ENCODE results near the gene PTCD3.

Gene PTCD3

DNA sequence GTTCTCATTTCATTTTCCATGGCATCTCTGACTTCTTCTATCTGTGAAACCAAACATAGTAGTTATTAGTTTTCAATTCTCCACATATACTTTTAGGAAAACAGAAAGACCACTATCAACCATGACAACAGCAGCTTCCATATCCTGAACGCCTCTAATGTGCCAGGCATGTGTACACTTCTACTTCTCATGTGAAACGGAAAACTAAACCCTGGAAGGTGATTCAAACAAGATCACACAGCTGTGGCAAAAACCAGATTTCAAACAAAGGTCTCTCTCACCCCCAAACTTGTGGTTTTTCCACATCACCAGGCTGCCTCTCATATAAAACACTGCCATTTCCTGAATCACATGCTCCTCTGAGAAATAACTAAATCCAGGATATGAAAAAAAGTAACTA lies 41.8 kb downstream of the PTCD3 start:
- no peak for FAIRE-seq

DNA sequence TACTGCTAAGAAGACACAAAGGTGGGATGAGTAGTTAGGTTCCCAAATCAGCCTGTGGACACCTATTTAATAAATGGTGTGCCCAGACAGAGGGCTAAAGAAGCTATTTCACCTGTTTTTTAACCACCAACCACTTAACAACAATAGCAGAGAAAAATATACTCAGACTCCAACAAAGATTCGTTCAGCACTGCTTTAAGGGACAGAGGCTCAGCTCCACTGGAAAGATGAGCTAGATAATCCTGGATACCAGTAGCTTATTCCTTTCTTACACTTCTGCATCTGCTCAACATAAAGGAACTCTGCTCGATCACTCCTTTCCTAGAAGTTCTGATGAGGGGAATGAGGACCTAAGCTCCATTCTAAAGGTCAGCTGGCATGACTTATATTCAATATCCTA lies 44.5 kb downstream of the PTCD3 start:
- FAIRE-seq: no peak

DNA sequence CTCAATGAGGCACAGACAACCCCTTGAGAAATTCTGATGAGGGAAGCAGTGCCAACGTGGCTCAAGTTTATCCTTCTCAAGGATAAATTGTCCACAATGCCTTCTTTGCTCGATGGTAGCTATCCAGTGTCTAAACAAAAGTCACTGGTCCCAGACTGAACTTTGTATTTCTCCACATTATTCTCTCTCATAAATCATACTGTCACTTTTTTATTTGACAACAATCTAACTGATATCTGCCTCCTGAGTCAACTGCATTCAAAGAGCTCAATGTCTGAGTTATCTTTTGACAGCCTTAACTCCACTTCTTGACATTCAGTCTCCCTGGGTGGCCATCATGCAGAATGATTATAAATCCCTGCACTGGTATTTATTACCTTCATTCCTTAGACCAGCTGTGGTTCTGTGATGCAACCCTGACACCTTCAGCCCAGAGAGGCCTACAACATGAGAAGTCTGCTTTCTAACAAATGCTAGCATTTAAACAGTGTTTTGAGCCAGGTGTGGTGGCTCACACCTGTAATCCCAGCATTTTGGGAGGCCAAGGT lies 51.0 kb downstream of the PTCD3 start:
- FAIRE-seq: no peak

DNA sequence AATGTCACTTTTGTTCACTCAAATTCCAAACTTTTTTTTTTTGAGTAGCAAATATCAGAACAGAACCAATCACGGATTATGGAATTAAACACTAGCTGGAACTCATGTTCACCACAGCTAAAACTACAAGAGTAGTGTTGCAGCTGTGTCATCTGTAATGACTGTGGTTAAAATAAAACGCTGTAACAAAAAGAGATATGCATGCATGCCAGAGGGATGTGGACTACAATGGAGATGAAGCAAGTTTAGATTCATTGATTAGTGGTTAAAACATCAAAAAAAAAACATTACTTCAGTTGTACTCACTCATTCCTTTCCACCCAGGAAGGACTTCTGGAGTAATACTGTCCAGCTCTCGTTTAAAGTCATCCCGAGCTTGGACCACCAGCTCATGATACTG lies 52.3 kb downstream of the PTCD3 start:
- FAIRE-seq: no peak

DNA sequence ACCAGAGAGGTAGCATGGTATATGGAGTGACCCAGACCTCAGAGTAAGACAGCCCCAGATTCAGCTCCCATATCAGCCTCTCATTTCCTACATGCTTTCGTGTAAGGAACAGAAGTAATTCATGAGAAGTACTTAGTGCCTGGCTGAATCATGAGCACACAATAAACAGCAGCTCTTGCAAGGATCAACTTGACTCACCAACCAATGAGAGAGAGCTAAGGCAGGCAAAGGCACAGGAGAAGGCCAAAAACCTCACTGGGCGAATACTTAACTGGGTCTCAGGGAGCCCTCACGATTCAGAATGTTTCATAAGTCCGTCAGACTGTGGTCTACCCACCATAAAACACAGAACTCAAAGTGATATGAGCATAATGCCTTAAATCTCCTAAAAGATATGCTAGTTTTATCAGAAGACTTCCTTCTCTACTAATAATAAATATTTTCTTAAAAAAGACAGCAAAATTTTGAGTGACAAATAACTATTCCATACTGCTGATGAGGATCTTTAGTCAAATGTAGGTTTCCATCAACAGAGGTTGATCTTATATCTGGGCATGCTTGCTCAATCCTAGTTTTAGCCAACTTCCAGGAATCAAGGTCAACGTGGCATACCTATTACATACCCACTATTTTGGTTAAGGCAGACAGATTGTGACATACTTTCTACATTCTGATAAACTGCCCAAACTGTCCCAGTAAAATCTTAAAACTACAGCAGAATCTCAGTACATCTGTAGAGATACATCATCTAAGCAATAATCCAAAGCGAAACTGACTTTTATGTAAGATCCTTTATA lies 54.3 kb downstream of the PTCD3 start:
- no peak for FAIRE-seq

DNA sequence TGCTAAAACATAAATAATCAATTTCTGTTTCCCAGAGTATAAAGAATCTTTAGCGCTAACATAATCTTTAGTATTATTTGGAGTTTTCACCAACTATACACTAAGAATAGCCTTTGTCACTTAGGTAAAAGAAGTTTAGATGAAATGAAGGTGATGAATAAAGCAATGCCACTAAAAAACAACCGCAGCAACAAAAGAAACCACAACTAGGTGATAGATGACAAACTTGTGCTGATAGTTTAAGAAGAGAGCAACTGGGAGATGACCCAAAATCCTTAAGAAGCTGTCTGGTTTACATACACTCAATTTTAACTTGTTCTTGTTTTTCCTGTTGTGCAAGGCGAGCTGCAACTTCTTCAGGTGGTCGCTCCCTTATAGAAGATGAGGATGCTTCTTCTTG lies 64.4 kb downstream of the PTCD3 start:
- FAIRE-seq: no peak

DNA sequence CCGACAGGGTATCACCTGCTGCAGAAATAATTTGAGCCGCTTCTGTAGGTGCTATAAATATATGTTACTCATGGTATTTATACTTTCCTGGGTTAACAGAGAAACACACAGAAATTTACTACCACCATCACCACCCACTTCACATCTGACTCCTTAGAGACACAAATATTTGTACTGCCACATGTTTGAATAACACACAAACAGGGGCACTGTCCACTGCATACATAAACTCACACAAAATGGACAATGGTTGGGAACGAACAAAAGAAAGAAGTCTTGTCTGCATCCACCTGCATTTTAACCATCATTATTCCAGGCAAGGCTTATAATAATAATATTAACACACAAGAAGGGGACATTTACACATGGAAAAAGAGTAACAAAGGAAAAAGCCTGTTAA lies 65.3 kb downstream of the PTCD3 start:
- FAIRE-seq: no peak

DNA sequence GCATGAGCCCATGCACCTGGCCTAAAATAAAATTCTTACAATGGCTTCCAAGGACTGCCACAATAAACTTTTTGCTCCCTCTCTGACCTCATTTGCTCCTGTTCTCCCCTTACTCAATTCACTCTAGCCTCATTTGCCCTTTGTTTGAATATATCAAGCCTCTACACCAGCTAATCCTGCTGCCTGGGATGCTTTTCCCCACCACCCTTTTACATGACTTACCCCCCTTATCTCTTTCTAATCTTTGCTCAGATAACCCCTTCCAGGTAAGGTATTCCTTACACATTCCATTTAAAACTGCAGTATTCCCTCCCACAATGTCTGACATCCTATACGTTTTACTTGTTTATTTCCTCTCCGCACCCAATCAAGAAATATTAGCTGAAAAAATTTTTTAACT lies 66.6 kb downstream of the PTCD3 start:
- FAIRE-seq: no peak

DNA sequence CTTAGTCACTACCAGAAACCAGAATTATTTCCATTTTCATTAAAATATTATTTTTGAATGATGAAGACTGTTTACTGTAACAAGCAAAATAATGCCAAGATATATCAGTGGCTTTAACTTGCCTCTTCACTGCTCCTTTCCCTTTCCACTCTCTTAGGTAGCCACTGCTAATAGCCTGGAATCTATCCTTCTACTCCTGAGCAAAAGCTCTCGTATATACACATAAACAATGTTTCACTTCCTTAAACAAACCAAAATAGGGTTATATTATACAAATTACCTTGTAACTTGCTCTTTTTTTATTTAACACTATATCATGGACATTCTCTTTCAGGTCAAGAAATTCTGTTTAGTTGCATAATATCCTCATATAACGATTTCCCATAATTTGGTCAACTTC lies 68.4 kb downstream of the PTCD3 start:
- no peak for FAIRE-seq

DNA sequence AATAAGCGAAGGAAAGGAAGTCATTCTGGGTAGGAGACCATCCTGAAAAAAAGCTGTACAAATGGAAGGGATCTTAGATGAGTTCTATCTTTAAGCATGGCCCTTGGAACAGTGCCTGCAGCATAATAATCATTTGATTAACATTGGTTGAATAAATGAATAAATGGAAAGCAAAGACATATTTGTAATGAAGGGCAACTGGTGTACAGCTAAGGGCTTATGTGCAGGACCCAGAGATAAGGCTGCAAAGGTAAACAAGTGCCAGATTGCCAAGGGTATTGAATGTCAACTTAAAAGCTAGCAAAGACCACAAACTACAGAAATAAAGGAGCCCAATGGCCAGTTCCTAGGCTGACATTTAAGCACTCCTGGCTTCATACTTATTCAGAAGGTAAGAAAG lies 69.8 kb downstream of the PTCD3 start:
- no peak for FAIRE-seq

DNA sequence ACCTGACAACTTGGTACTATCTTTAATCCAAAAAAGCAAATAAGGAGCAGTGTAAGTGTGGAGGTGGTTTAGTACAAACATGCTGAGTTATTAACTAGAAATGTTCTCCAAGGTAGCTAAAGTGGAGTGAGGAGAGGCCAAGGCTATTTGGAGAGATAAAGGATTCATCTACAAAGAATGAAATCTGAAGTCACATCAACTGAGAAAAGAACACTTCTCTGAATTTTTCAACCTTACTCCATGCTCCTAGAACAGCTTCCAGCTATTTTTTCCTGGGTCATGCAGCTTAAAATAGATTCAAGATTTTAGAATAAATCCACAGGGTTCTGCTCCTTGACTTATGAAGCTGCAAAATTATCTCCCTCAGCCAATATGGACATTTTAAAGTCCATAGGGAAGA lies 70.6 kb downstream of the PTCD3 start:
- no peak for FAIRE-seq

DNA sequence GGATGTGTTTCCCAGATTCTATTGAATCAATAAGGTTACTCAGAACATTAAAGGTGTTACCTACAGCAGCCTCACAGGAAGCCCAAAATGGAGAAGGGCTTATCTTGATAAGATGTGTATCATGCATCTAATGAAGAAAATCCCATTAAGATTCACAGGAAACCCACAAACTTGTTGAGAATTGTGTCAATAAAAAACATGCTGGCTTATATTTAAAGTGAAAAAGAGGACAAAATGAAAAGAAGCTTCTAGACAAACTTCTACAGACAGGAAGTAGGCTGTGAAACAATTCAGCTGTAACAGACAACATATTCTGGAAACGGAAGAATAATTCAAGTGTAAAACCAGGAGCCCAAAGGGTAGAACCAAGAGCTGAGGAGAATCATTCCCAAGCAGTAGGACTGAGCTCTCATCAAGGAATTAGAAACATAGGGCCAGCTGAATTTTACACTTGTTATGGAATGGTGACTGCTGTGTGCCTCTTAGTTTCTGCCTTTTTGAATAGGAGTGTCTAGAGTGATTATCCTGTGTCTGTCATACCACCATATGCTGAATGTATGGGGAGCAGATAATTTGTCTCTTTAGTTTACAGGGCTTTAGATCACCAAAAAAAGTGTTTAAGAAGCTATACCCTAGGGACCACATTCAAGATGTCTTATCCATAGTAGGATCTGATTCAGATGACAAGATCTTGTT lies 79.6 kb downstream of the PTCD3 start:
- FAIRE-seq: no peak

DNA sequence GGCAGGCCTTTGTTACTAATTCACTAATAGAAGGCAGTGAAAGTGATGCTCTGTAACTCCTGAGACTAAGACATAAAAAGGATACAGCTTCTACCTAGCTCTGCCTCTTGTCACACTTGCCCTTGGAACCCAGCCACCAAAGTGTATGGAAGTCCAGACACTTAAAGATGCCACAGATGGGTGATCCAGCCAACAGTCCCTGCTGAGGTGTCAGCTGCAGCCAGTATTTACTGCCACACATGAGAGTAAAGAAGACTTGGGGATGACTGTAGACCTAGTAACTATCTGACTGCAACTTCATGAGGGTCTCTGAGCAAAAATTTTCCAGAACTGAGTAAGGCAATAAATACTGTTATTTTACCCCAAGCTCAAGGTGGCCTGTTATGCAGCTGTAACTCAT lies 80.4 kb downstream of the PTCD3 start:
- FAIRE-seq: no peak

DNA sequence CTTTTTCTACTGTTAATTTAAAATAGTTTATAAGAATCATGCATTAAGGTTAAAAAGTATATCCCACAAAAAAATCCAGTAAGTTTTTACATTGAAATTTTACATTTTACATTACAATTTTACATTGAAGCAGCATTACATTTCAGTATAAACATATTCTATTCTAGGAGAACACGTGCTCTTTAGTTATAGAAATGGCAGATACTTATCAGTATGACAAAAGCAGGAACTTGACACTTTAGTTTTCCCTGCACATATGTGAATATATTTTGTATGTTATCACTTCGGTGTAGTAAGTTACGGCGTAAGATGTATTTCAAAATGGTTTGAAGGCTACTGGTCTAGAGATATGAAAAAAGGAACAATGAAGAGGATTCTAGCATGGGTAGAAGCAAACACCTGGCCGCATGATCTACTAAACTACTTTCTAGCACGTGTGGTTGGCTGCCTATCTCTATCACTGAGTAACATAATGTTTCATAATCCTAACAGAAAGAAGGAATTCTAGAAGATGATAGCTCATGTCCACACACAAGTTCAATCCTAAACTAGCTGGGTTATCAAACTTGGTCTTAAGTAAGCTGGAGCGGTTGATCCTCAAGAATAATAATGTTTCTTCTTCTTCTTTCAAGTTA lies 83.9 kb downstream of the PTCD3 start:
- FAIRE-seq: no peak
